H1 (cell line): Measurements from ENCODE around the gene ZFP1.

Experiments
- EZH2 ChIP-seq: fragments of 200-600 bp; sonication (generic); IDR thresholded peaks from 2 replicates; pipeline ENCODE4 v1.7.1; 2012; ENCODE audit warnings: low read depth, mild to moderate bottlenecking, moderate library complexity, low read length, inconsistent platforms; ENCODE audit not compliant: severe bottlenecking
- GTF2F1 ChIP-seq: IDR thresholded peaks from 2 replicates; pipeline ENCODE4 v1.6.1; 2012; ENCODE audit warnings: low read depth, low read length, improper control_type of control experiment, borderline replicate concordance
- NANOG ChIP-seq: IDR thresholded peaks from 2 replicates; pipeline ENCODE4 v1.6.1; 2011; ENCODE audit warnings: low read length, low read depth, mild to moderate bottlenecking, inconsistent platforms; ENCODE audit not compliant: insufficient read depth, poor library complexity, severe bottlenecking
- NRF1 ChIP-seq: IDR thresholded peaks from 2 replicates; pipeline ENCODE4 v1.6.1; 2011; ENCODE audit warnings: mild to moderate bottlenecking, low read depth, low read length, improper control_type of control experiment
- POLR2A ChIP-seq, 2 experiments: IDR thresholded peaks; 1 replicate in 1 of 2; 2 replicates in 1 of 2; pipeline ENCODE4 v1.6.1; 2011; ENCODE audit warnings: low read depth in 2 of 2, low read length in 2 of 2, mild to moderate bottlenecking in 2 of 2; ENCODE audit errors: control extremely low read depth in 1 of 2
- POLR2AphosphoS5 ChIP-seq: IDR thresholded peaks from 2 replicates; pipeline ENCODE4 v1.6.1; 2011; ENCODE audit warnings: low read depth, low read length
- SIRT6 ChIP-seq: IDR thresholded peaks from one replicate; pipeline ENCODE4 v1.7.1; 2012; ENCODE audit warnings: low read length, inconsistent platforms
- TEAD4 ChIP-seq: IDR thresholded peaks from 2 replicates; pipeline ENCODE4 v1.6.1; 2012; ENCODE audit warnings: low read depth, low read length, inconsistent platforms, mixed read lengths
- ZNF274 ChIP-seq: IDR thresholded peaks from 2 replicates; pipeline ENCODE4 v1.7.0; 2012; ENCODE audit warnings: low read length, borderline replicate concordance; ENCODE audit errors: extremely low read depth
- TF ChIP-seq, protein P1 (sequence below), 3 experiments: IDR thresholded peaks; 1 replicate in 2 of 3; 2 replicates in 1 of 3; pipeline versions ENCODE4 v1.5.1 to v1.6.1; 2011; ENCODE audit warnings: low read length in 3 of 3, mild to moderate bottlenecking in 3 of 3, inconsistent platforms in 2 of 3, low read depth in 1 of 3, moderate library complexity in 1 of 3; ENCODE audit not compliant: insufficient read depth in 1 of 3; ENCODE audit errors: control extremely low read depth in 1 of 3
- TF ChIP-seq, protein P2 (sequence below): IDR thresholded peaks from 2 replicates; pipeline ENCODE4 v1.6.1; 2012; ENCODE audit warnings: inconsistent platforms

DNA sequence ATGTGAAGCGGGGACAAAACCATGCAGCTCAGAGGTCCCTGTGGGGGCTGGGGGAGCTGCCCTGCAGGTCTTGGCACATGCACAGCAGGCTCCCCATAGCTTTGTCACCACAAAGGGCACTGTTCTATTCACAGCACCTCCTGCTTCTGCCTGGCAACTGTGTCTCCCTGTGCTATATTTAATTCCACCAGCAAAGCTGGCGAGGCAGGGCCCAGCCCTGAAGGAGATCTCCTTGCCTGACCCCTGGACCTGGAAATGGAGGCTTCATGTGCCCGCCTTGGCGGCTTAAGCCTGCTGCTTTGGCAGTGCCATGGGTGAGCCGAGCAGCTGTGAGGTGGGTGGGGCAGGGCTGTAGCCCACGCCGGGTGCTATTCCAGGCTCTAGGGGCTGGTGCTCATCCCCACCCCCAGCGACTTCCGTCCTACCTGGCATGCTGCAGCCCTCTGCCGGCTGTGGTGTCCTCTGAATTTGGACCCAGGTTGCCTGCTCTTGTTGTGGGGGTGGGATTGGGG is 38.5 kb upstream of the ZFP1 start:
- no peak for TF ChIP-seq POLR2A (IDR thresholded peaks at IDR 0.05; ENCODE audit: control extremely low read depth in 1 of 2, low read depth in 2 of 2, low read length in 2 of 2)
- TF ChIP-seq TEAD4 = no peak
- TF ChIP-seq, protein P1, sequence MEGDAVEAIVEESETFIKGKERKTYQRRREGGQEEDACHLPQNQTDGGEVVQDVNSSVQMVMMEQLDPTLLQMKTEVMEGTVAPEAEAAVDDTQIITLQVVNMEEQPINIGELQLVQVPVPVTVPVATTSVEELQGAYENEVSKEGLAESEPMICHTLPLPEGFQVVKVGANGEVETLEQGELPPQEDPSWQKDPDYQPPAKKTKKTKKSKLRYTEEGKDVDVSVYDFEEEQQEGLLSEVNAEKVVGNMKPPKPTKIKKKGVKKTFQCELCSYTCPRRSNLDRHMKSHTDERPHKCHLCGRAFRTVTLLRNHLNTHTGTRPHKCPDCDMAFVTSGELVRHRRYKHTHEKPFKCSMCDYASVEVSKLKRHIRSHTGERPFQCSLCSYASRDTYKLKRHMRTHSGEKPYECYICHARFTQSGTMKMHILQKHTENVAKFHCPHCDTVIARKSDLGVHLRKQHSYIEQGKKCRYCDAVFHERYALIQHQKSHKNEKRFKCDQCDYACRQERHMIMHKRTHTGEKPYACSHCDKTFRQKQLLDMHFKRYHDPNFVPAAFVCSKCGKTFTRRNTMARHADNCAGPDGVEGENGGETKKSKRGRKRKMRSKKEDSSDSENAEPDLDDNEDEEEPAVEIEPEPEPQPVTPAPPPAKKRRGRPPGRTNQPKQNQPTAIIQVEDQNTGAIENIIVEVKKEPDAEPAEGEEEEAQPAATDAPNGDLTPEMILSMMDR (IDR thresholded peaks at IDR 0.05; ENCODE audit: control extremely low read depth in 1 of 3, insufficient read depth in 1 of 3, low read depth in 1 of 3, low read length in 3 of 3) = no peak
- TF ChIP-seq NANOG = no peak
- no peak for TF ChIP-seq POLR2AphosphoS5
- TF ChIP-seq EZH2 = no peak
- no peak for TF ChIP-seq NRF1
- no peak for TF ChIP-seq GTF2F1
- TF ChIP-seq SIRT6 = no peak
- TF ChIP-seq ZNF274 = no peak
- TF ChIP-seq, protein P2, sequence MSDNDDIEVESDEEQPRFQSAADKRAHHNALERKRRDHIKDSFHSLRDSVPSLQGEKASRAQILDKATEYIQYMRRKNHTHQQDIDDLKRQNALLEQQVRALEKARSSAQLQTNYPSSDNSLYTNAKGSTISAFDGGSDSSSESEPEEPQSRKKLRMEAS = no peak
